Measurements from ENCODE around the gene KRTAP10-5.

- TF ChIP-seq PATZ1 (CRISPR knock-in tag; IDR thresholded peaks at IDR 0.05; ENCODE audit: borderline replicate concordance) (no peak), TCF4 (CRISPR knock-in tag; IDR thresholded peaks at IDR 0.05; ENCODE audit: borderline replicate concordance) (no peak), ZFP3 (CRISPR knock-in tag; IDR thresholded peaks at IDR 0.05) (no peak), BACH2 (CRISPR knock-in tag; IDR thresholded peaks at IDR 0.05; ENCODE audit: borderline replicate concordance) (no peak), ZNF565 (CRISPR knock-in tag; conservative IDR thresholded peaks at IDR 0.05; ENCODE audit: low read depth) (no peak), ESRRG (CRISPR knock-in tag; IDR thresholded peaks at IDR 0.05) (no peak), OSR1 (CRISPR knock-in tag; IDR thresholded peaks at IDR 0.05) (no peak), ZNF8 (CRISPR knock-in tag; IDR thresholded peaks at IDR 0.05) (no peak), CSDC2 (CRISPR knock-in tag; IDR thresholded peaks at IDR 0.05) (no peak), ARNTL (CRISPR knock-in tag; IDR thresholded peaks at IDR 0.05; ENCODE audit: borderline replicate concordance, low read depth) (no peak), SNAI2 (CRISPR knock-in tag; IDR thresholded peaks at IDR 0.05) (no peak), RARB (CRISPR knock-in tag; IDR thresholded peaks at IDR 0.05) (no peak), CREB5 (CRISPR knock-in tag; IDR thresholded peaks at IDR 0.05; ENCODE audit: low read depth) (no peak), TSHZ2 (CRISPR knock-in tag; IDR thresholded peaks at IDR 0.05) (no peak)
These were observed 8.7 kb upstream of the KRTAP10-5 start for GRCh38 chr21:44589094-44589493.
